IPS-18c (cell line): Measurements from ENCODE around the gene SYMPK.

Experiments
- H3K4me3 ChIP-seq: 2 replicates; pipeline ENCODE4 v1.7.0; 2013; ENCODE audit warnings: low read depth, mild to moderate bottlenecking, low read length, moderate library complexity; ENCODE audit not compliant: insufficient read depth
- H3K9me3 ChIP-seq: one replicate; pipeline ENCODE4 v1.6.1; 2013; ENCODE audit warnings: mild to moderate bottlenecking, low read length, moderate library complexity; ENCODE audit not compliant: control insufficient read depth, insufficient read depth

The SYMPK gene

GRCh38 chr19:45781214-45782161, 81.5 kb downstream of the SYMPK start:
- Histone ChIP-seq H3K4me3 (no peak overlapping the region), H3K9me3 (no peaks in the 10 kb centered on the region)

- no peak overlapping the region; the same call in 1 of the 2 replicates for H3K4me3 ChIP-seq
- no peaks in the 10 kb centered on the region for H3K9me3 ChIP-seq
These were observed 82.3 kb downstream of the SYMPK start for GRCh38 chr19:45780448-45781213.

GRCh38 chr19:45780146-45780447, 82.8 kb downstream of the SYMPK start:
- Histone ChIP-seq H3K9me3 (no peaks in the 10 kb centered on the region), H3K4me3 (no peak overlapping the region; the same call in 1 of the 2 replicates)

- Histone ChIP-seq H3K4me3 (peak overlapping the region; percentile 48; the same call in 1 of the 2 replicates), H3K9me3 (no peaks in the 10 kb centered on the region)
These were observed 83.5 kb downstream of the SYMPK start for GRCh38 chr19:45779231-45780145.

GRCh38 chr19:45778010-45778661, 84.8 kb downstream of the SYMPK start:
- Histone ChIP-seq H3K9me3 (no peaks in the 10 kb centered on the region), H3K4me3 (no peak overlapping the region)

- Histone ChIP-seq H3K9me3 (no peaks in the 10 kb centered on the region), H3K4me3 (no peak overlapping the region)
These were observed 85.5 kb downstream of the SYMPK start for GRCh38 chr19:45777395-45777961.

- H3K9me3 ChIP-seq, result peaks cover 2% of the 10 kb centered on the region
- H3K4me3 ChIP-seq, result no peak overlapping the region
These were observed 88.2 kb downstream of the SYMPK start for GRCh38 chr19:45774765-45775164.

- H3K9me3 ChIP-seq, result peaks cover 2% of the 10 kb centered on the region
- H3K4me3 ChIP-seq, result no peak overlapping the region
These were observed 89.6 kb downstream of the SYMPK start for GRCh38 chr19:45773384-45773783.

GRCh38 chr19:45772912-45773311, 90.0 kb downstream of the SYMPK start:
- Histone ChIP-seq H3K9me3 (peaks cover 2% of the 10 kb centered on the region), H3K4me3 (no peak overlapping the region)

- Histone ChIP-seq H3K4me3 (no peak overlapping the region; the same call in 1 of the 2 replicates), H3K9me3 (peaks cover 2% of the 10 kb centered on the region)
These were observed 90.7 kb downstream of the SYMPK start for GRCh38 chr19:45772130-45772840.

- Histone ChIP-seq H3K9me3 (peaks cover 2% of the 10 kb centered on the region), H3K4me3 (peak overlapping the region; percentile 75; the same call in 1 of the 2 replicates)
These were observed 91.5 kb downstream of the SYMPK start for GRCh38 chr19:45771311-45771933.

- peaks cover 2% of the 10 kb centered on the region for H3K9me3 ChIP-seq
These were observed 92.5 kb downstream of the SYMPK start for GRCh38 chr19:45770192-45771101.

GRCh38 chr19:45769821-45770191, 93.1 kb downstream of the SYMPK start:
- H3K4me3 ChIP-seq, result peak overlapping the region; percentile 75
- peaks cover 2% of the 10 kb centered on the region for H3K9me3 ChIP-seq

More at GRCh38 chr19:45770192-45771101, 92.5 kb downstream of the SYMPK start:
- peak overlapping the region; percentile 75 for H3K4me3 ChIP-seq

- Histone ChIP-seq H3K4me3 (peak within 1 kb of the TSS; percentile 91), H3K9me3 (peaks cover 2% of the 10 kb centered on the region)
These were observed 93.8 kb downstream of the SYMPK start, which contains the start of gene SIX5 for GRCh38 chr19:45768984-45769782. Gene SIX5 (minus strand): TSS chr19:45769252. CDS start chr19:45768844, 408 bp downstream.
